ENCODE data around the gene WSCD1.

WSCD1 gene

DNA sequence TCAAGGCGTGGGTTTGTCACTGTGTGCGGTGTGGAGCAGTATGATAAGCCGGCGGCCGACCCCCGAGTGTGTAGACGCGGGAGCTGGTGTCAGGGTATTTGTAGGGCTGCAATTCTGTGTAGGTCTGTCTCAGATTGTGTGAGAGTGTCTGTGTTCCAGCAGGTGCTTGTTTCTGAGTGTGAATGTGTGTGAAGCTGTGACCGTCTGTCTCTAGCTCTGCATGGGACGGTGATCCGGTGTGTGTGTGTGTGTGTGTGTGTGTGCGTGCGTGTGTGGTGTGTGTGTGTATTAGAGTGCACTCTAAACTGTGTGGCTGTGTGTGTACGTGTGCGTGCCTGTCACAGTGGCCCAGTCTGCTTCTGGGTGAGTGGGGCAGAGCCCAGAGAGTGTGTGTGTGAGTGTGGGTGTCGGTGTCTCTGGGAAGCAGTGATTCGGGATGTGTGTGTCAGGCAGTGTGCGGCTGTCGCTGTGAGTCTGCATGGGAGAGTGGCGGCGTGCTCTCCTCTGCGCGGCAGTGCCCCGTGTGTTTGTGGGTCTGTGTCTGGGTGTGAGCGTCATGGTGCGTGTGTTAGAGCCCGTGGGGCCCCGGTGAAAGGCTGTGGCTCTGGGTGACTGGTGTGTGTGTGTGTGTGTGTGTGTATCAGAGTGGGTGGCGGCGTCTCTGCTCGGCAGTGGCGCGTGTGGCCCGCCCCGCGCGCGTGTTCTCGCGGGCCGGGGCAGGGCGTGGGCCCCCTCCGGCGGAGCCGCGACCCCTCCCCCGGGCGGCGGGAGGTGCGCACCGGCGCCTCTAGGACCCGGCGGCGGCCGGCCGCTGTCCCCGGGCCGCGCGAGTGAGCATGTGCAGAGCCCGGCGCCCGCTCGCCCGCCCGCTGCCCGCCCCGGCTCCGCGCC, at the start of gene WSCD1:
TSS of gene WSCD1 (plus strand) at position 841 of the 891 bp plus-strand sequence. CDS start 10,280 bp downstream, outside the sequence.
- peaks cover 6% of the 10 kb centered on the region for H3K4me1 ChIP-seq (ENCODE audit: insufficient read depth, low read length)
- H3K9me3 ChIP-seq (ENCODE audit: low read length) = no peaks in the 10 kb centered on the region
- H3K9ac ChIP-seq (ENCODE audit: low read length) = no peak within 1 kb of the TSS
- H3K4me3 ChIP-seq (ENCODE audit: low read depth in 1 of 2, low read length in 2 of 2) = peak within 1 kb of the TSS; percentile 45 to 48
- peaks cover 0 to 17% of the 10 kb centered on the region in 2 donors for H3K27me3 ChIP-seq (ENCODE audit: control insufficient read depth in 1 of 2, insufficient read depth in 2 of 2, low read length in 2 of 2)
- no peaks in the 10 kb centered on the region for H3K36me3 ChIP-seq (ENCODE audit: insufficient read depth, low read length)
- no peak within 1 kb of the TSS for H3K27ac ChIP-seq (ENCODE audit: low read depth, low read length)

DNA sequence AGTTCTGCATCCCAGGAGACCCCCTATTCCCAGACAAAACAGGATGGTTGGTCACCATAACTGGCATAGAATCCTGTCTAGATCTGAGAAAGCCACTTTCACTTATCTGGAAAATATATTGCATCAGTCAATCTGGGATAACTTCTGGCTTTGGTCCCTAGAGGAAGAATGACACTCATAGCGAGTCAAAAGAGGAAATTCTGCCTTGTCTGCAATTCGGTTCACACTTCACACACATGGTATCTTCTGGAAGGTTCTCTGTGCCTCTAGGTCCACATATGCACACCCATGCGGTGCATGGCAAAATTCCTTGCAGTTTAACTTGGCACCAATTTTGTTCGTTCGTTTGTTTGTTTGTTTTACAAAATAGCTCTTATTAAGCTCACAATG, 49.2 kb upstream of the WSCD1 start:
- Histone ChIP-seq H3K9me3 (ENCODE audit: low read length) (no peaks in the 10 kb centered on the region), H3K4me1 (ENCODE audit: insufficient read depth, low read length) (no peaks in the 10 kb centered on the region), H3K27me3 (ENCODE audit: control insufficient read depth in 1 of 2, insufficient read depth in 2 of 2, low read length in 2 of 2) (peaks cover 0 to 3% of the 10 kb centered on the region in 2 donors), H3K9ac (ENCODE audit: low read length) (no peak overlapping the region), H3K36me3 (ENCODE audit: insufficient read depth, low read length) (no peaks in the 10 kb centered on the region), H3K27ac (ENCODE audit: low read depth, low read length) (no peak overlapping the region), H3K4me3 (ENCODE audit: low read depth in 1 of 2, low read length in 2 of 2) (no peak overlapping the region)

DNA sequence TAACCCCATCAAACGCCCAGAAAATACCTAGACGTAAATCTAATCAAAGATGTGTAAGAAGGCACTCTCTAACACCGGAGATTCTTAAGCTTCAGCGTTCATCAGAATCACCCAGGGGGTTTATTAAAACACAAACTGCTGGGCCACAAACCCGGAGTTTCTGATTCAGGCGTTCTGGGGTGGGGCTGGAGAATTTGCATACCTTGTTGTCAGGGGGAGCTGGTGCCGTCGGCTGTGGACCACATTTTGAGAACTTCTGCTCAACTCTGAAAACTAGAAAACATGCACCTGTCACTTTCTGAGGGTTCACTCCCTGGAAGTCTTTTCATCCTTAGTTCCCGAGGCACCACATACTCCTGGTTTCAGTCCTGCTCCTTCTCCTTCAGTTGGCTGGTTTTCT, 48.6 kb upstream of the WSCD1 start:
- Histone ChIP-seq H3K9ac (ENCODE audit: low read length) (no peak overlapping the region), H3K27ac (ENCODE audit: low read depth, low read length) (no peak overlapping the region), H3K27me3 (ENCODE audit: control insufficient read depth in 1 of 2, insufficient read depth in 2 of 2, low read length in 2 of 2) (peaks cover 0 to 3% of the 10 kb centered on the region in 2 donors), H3K9me3 (ENCODE audit: low read length) (no peaks in the 10 kb centered on the region), H3K36me3 (ENCODE audit: insufficient read depth, low read length) (no peaks in the 10 kb centered on the region), H3K4me1 (ENCODE audit: insufficient read depth, low read length) (no peaks in the 10 kb centered on the region), H3K4me3 (ENCODE audit: low read depth in 1 of 2, low read length in 2 of 2) (no peak overlapping the region)

DNA sequence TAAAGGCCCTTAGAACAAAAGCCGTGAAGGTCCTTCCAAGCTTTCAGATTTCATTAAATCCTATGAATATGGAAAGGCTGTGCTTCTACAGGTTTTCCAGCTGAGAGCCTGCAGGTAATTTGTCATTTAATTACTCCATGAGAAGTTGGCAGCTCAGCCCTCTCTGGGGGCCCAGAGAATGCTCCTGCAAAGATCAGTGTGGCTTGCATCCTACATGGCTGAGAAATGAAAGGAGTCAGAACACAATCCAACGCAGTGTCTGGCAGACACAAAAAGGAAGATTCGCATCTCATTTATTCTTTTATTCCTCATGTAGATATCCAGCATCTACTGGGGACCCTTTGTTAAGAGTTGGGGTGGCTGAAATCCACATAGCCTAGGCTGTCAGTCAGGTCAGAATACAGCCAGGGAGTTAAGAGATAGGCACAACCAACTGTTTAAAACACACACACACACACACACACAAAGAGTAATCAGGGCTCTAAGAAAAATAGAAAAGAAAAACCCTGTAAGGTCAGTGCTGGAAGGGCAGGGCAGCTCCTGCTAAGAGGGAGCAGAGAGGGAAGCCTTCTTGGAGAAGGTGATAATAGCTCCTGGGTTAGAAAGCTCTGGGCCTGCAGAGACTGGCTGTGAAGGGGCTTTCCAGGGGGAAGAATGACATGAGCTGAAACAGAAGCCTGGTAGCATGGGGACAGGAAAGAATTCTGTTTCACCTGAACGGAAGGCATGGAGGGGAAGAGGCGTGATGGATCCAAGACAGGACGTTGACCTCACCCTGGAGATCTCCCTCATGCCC, 46.9 kb upstream of the WSCD1 start:
- Histone ChIP-seq H3K36me3 (ENCODE audit: insufficient read depth, low read length) (no peaks in the 10 kb centered on the region), H3K27ac (ENCODE audit: low read depth, low read length) (no peak overlapping the region), H3K4me1 (ENCODE audit: insufficient read depth, low read length) (no peaks in the 10 kb centered on the region)

DNA sequence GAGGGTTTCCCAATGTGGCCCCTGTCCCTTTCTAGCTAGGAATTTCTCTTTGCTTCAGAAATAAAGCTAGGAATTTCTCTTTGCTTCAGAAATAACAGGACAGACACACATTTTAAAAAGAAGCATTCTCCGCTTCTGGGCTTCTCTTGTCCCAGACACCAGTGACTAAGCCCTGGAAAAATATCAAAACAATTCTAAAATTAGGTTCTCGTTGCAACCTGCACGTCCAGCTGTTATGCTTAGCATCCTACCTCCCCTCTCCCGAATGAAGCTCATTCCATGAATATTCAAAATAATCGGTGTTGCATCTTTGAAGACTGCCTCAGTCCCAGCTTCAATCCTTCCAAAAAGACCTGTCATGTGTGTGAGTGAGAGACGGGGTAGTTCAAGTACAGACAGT, 45.6 kb upstream of the WSCD1 start:
- Histone ChIP-seq H3K27ac (ENCODE audit: low read depth, low read length) (no peak overlapping the region), H3K36me3 (ENCODE audit: insufficient read depth, low read length) (no peaks in the 10 kb centered on the region), H3K4me3 (ENCODE audit: low read depth in 1 of 2, low read length in 2 of 2) (no peak overlapping the region), H3K27me3 (ENCODE audit: control insufficient read depth in 1 of 2, insufficient read depth in 2 of 2, low read length in 2 of 2) (peaks cover 0 to 3% of the 10 kb centered on the region in 2 donors), H3K9me3 (ENCODE audit: low read length) (no peaks in the 10 kb centered on the region), H3K9ac (ENCODE audit: low read length) (no peak overlapping the region), H3K4me1 (ENCODE audit: insufficient read depth, low read length) (no peaks in the 10 kb centered on the region)

More for the DNA sequence above, 46.9 kb upstream of the WSCD1 start:
- H3K4me3 ChIP-seq (ENCODE audit: low read depth in 1 of 2, low read length in 2 of 2) = no peak overlapping the region
- peaks cover 0 to 3% of the 10 kb centered on the region in 2 donors for H3K27me3 ChIP-seq (ENCODE audit: control insufficient read depth in 1 of 2, insufficient read depth in 2 of 2, low read length in 2 of 2)
- no peaks in the 10 kb centered on the region for H3K9me3 ChIP-seq (ENCODE audit: low read length)
- H3K9ac ChIP-seq (ENCODE audit: low read length) = no peak overlapping the region

DNA sequence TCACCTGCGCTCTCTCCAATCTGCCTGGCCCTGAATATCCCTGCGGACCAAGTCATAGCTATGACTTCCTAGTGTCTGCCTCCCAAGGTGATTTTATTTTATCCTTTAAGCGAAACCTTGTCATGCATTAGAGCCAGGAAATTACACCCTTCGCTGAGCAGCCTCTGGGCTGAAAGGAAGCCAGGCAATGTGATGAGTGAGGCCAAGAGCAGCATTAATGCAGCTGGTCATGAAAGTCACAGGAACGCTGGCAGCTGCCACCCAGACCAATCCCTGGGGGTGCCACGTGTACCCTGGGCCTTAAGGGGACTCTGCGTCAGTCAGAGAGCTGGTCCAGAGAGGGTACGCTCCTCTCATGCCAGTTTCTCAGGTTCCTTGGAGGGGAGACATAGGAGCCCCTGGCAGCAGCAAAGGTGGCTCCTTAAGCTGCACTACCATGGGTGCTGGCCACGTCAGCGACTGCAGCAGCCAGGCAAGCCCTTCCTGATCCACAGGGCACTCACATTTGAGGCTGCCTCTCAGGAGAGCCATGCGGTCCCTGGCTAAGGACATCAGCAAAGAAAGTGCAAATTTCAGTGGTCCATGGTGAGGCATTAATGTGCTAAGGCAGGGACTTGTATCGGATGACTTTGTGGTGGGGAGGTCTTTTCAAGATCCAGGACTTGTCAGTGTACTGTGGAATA, 42.7 kb upstream of the WSCD1 start:
- H3K36me3 ChIP-seq (ENCODE audit: insufficient read depth, low read length) = no peaks in the 10 kb centered on the region

DNA sequence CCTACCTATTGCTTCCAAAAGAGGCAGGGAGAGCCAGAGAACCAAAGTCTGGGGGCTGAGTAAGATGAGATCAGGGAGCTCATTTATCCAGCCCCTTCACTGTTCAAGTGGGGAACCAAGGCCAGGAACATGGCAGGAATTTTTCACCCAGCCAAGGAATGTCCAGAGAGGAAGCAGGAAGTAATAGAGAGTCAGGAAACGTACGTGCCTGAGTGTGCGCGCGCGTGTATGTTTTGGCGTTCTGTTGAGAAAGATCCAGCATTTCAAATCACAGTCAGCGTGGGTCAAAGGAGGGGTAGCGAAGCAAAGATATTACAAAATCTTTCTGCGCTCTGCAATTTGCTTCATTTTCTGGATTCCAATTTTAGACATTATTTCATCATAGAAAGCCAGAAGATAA, 41.9 kb upstream of the WSCD1 start:
- no peaks in the 10 kb centered on the region for H3K36me3 ChIP-seq (ENCODE audit: insufficient read depth, low read length)

More for the DNA sequence above, 42.7 kb upstream of the WSCD1 start:
- no peaks in the 10 kb centered on the region for H3K4me1 ChIP-seq (ENCODE audit: insufficient read depth, low read length)
- H3K9me3 ChIP-seq (ENCODE audit: low read length) = no peaks in the 10 kb centered on the region
- H3K4me3 ChIP-seq (ENCODE audit: low read depth in 1 of 2, low read length in 2 of 2) = no peak overlapping the region
- no peak overlapping the region for H3K27ac ChIP-seq (ENCODE audit: low read depth, low read length)
- no peak overlapping the region for H3K9ac ChIP-seq (ENCODE audit: low read length)
- H3K27me3 ChIP-seq (ENCODE audit: control insufficient read depth in 1 of 2, insufficient read depth in 2 of 2, low read length in 2 of 2) = no peaks in the 10 kb centered on the region

DNA sequence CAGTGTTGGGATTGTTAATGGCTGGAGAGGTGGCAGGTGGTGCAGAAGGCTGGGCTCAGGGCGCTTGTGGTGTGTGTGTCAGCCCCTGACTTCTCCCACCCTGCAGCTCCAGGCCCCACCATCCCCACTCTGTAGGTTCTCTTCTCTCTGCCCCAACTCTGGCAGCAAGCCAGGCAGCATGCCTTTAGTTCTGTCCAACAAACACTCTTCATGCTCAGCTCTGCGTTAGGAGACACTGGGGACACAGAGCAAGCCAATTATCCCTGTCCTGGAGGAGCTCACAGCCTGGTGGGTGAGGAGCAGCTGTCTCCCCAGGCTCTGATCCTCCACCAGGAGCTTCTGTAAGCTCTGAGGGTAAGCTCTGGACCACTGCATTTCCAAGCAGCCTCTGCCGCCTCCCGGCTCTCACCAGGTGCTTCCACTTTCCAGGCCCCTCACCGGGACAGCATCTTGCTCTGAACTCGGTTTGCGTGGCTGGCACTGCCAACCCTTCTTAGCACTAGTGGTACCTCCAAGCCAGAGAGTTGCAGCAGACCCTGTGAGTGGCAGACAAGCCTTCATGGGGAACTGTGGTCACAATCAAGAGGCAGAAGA, 34.3 kb upstream of the WSCD1 start:
- H3K4me1 ChIP-seq (ENCODE audit: insufficient read depth, low read length) = no peaks in the 10 kb centered on the region
- H3K9me3 ChIP-seq (ENCODE audit: low read length) = no peaks in the 10 kb centered on the region
- no peaks in the 10 kb centered on the region for H3K27me3 ChIP-seq (ENCODE audit: control insufficient read depth in 1 of 2, insufficient read depth in 2 of 2, low read length in 2 of 2)
- no peak overlapping the region for H3K4me3 ChIP-seq (ENCODE audit: low read depth in 1 of 2, low read length in 2 of 2)
- no peak overlapping the region for H3K9ac ChIP-seq (ENCODE audit: low read length)
- H3K36me3 ChIP-seq (ENCODE audit: insufficient read depth, low read length) = no peaks in the 10 kb centered on the region
- no peak overlapping the region for H3K27ac ChIP-seq (ENCODE audit: low read depth, low read length)

More for the DNA sequence above, 41.9 kb upstream of the WSCD1 start:
- H3K9me3 ChIP-seq (ENCODE audit: low read length) = no peaks in the 10 kb centered on the region
- no peaks in the 10 kb centered on the region for H3K27me3 ChIP-seq (ENCODE audit: control insufficient read depth in 1 of 2, insufficient read depth in 2 of 2, low read length in 2 of 2)
- H3K9ac ChIP-seq (ENCODE audit: low read length) = no peak overlapping the region
- H3K4me1 ChIP-seq (ENCODE audit: insufficient read depth, low read length) = no peaks in the 10 kb centered on the region
- H3K27ac ChIP-seq (ENCODE audit: low read depth, low read length) = no peak overlapping the region
- H3K4me3 ChIP-seq (ENCODE audit: low read depth in 1 of 2, low read length in 2 of 2) = no peak overlapping the region

DNA sequence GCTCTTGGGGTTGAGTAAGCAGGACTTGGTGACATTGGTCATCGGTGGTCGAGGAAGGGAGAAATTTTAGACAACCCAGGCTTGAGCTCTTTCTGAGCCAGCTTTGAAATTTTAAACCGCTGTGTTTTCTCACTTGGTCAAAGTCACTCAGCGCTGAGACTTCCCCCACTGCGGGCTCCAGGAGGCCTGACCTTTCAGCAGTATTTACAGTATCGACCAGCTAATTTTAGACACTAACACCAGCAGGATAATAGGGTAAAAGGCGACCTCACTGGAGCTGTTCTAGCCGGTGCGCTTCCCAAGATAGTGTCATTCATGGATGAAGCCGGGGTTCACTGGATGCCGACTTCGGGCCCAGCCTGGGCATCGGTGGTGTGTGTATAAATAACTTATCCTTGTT, 29.7 kb upstream of the WSCD1 start:
- Histone ChIP-seq H3K27me3 (ENCODE audit: control insufficient read depth in 1 of 2, insufficient read depth in 2 of 2, low read length in 2 of 2) (no peaks in the 10 kb centered on the region), H3K27ac (ENCODE audit: low read depth, low read length) (no peak overlapping the region), H3K9ac (ENCODE audit: low read length) (no peak overlapping the region), H3K4me1 (ENCODE audit: insufficient read depth, low read length) (no peaks in the 10 kb centered on the region), H3K4me3 (ENCODE audit: low read depth in 1 of 2, low read length in 2 of 2) (no peak overlapping the region), H3K36me3 (ENCODE audit: insufficient read depth, low read length) (no peaks in the 10 kb centered on the region), H3K9me3 (ENCODE audit: low read length) (no peaks in the 10 kb centered on the region)

DNA sequence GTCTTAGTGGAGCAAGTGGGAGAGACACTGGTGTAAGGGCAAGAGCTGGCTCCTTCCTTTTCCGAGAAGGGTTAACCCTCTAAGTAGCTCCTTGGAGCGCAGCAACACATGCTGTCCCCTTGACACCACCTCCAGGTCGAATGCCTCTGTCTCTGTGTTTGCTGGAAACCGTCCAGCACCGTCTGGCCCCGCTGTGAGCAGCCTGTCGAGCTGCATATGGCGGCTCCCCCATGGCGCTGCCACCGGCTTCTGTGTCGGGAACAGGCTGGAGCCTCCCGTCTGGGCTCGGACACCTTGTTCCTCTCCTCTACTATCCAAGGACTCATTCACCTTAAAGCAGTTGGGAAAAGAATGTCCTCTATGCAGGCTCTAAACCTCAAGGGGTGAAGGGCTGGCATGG, 28.9 kb upstream of the WSCD1 start:
- no peaks in the 10 kb centered on the region for H3K36me3 ChIP-seq (ENCODE audit: insufficient read depth, low read length)
- H3K9me3 ChIP-seq (ENCODE audit: low read length) = no peaks in the 10 kb centered on the region
- H3K27me3 ChIP-seq (ENCODE audit: control insufficient read depth in 1 of 2, insufficient read depth in 2 of 2, low read length in 2 of 2) = no peaks in the 10 kb centered on the region
- no peak overlapping the region for H3K27ac ChIP-seq (ENCODE audit: low read depth, low read length)
- no peak overlapping the region for H3K9ac ChIP-seq (ENCODE audit: low read length)
- H3K4me1 ChIP-seq (ENCODE audit: insufficient read depth, low read length) = no peaks in the 10 kb centered on the region
- no peak overlapping the region for H3K4me3 ChIP-seq (ENCODE audit: low read depth in 1 of 2, low read length in 2 of 2)

DNA sequence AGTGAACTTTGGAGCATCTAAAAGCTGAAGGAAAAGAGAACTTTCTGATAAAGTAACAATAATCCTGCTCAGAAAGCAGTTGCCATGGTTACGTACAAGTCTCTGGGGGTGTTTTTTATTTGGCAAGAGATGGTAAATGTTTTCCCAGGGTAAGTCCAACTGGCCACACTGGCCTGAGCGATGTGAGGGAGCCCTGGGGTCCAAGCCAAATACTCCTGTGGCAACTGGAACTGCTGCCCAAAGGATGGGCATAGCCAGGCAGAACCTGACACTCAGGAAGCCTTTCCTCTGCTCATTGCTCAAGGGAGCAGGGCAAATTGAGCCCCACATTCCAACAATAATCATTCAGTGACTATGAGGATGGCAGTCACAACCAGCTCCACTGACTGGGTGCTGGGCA, 26.8 kb upstream of the WSCD1 start:
- Histone ChIP-seq H3K27me3 (ENCODE audit: control insufficient read depth in 1 of 2, insufficient read depth in 2 of 2, low read length in 2 of 2) (no peaks in the 10 kb centered on the region), H3K9ac (ENCODE audit: low read length) (no peak overlapping the region), H3K36me3 (ENCODE audit: insufficient read depth, low read length) (no peaks in the 10 kb centered on the region), H3K4me1 (ENCODE audit: insufficient read depth, low read length) (no peaks in the 10 kb centered on the region), H3K9me3 (ENCODE audit: low read length) (no peaks in the 10 kb centered on the region), H3K27ac (ENCODE audit: low read depth, low read length) (no peak overlapping the region), H3K4me3 (ENCODE audit: low read depth in 1 of 2, low read length in 2 of 2) (no peak overlapping the region)

All from muscle layer of colon (tissue), 2 donors.